Uterus (tissue), 2 donors: ENCODE data around the gene GTF3C5.

Source experiments
- CTCF ChIP-seq, 4 experiments: fragments of 200-600 bp in 2 of 4; fragments of 450-650 bp in 2 of 4; sonication (generic) in 2 of 4; IDR thresholded peaks; one replicate each; pipeline ENCODE4 v1.5.1; 2016 to 2019; ENCODE audit warnings: antibody characterized with exemption in 4 of 4, mild to moderate bottlenecking in 2 of 4, moderate library complexity in 1 of 4
- POLR2A ChIP-seq, 2 donors: fragments of 450-650 bp; IDR thresholded peaks; one replicate each; pipeline ENCODE4 v1.6.1; 2016; ENCODE audit warnings: antibody characterized with exemption in 2 of 2, mild to moderate bottlenecking in 1 of 2, moderate library complexity in 1 of 2

GRCh38 chr9:133106511-133107244 lies 75.9 kb downstream of the GTF3C5 start:
- no peak for TF ChIP-seq CTCF (IDR thresholded peaks at IDR 0.05)
- TF ChIP-seq POLR2A (IDR thresholded peaks at IDR 0.05), result no peak
